Measurements from ENCODE around the gene CCDC6.
"Not testable (repeated sequence)": the region's sequence is repeated elsewhere in the genome, so short reads cannot be mapped to it uniquely, and the experiment has no call there.

CCDC6 gene

DNA sequence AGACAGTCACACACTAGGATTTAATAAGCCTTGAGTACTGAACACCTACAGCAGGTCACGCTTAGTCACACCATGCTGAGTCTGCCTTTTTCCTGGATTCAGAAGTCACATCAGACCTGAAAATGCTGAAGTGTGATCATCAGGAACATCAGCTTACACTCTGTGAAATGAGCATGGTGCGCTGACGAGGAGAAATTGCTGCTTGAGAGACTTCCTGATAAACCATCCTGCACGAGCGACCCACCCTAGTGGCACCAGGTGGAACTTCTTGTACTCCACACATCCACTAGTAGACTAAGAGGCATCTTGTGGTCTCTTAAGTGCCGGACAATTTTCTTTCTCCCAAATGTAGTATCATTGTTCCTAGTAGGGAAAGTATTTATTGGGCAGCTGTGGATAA, 101.3 kb downstream of the CCDC6 start:
- DNase-seq, result no peak

DNA sequence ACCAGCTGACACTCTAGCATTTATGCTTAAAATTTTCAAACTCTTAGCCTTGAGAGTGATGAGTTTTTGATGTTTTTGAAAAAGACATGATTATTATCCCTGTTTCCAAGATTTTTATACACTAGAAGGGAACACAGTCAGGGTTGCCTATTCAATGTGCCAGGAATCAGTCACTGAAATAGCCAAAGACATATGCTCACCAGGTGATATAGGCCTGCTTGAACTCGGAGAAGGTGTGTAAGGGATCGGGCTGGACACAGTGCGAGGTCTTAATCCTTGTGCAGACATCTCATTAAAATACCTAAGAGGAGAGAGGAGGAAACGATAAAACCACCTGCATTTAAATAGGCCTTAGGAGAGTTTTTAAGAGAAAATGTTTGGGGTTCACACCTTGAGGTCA, 102.1 kb downstream of the CCDC6 start:
- no peak for DNase-seq

DNA sequence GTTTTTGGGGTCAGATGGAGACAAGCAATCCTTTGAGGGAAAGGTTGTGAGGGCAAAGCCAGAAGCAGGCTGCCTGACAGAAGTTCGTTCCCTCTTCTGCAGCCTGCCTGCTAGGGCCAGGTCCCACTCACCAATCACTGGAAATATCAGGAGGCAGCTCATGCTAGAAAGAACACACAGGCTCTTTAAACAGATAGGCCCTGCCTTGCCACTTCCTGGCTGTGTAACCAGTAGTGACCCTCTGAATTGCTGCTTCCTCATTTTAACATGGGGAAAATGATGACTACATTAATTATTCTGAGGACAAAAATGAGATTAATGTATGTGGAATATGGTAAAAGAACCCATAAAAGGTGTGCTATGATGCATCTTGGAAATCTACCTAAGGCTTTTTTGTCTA, 102.6 kb downstream of the CCDC6 start:
- no peak for DNase-seq

DNA sequence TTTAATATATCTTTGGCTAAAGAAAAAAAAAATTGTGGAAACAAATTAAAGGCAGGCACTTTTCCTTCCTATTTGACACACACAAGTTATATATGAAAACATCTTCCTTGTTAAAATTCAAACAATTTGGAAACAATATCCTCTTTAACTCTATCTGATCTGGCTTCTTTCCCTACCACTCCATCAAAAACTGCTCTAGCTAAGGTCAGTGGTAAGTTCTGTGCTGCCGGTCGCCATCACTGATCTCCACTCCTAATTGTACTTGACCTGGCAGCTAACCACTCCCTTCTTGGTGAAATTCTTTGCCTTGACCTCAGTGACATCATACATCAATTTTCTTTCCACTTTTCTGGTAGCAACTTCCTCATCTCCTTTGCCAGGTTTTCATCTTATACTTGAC, 105.2 kb downstream of the CCDC6 start:
- no peak for DNase-seq

DNA sequence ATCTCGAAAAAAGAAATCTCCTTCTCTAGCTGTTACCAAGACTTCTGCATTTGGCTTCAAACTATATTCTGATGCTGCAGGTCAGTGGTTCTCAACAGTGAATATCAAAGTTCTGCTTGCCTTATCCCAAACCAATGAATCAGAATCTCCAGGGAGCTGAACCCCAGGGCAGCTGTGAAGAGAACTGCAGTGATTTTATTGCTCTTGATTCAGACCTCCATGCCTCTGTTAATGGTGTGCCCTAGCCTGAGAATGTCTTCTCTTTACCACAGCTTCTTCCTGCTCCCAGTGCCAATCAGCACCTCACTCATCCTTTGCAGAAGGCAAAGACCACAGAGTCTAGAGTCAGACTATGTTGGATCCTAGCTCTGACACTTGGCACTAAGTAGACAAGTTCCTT, 106.9 kb downstream of the CCDC6 start:
- no peak for DNase-seq

DNA sequence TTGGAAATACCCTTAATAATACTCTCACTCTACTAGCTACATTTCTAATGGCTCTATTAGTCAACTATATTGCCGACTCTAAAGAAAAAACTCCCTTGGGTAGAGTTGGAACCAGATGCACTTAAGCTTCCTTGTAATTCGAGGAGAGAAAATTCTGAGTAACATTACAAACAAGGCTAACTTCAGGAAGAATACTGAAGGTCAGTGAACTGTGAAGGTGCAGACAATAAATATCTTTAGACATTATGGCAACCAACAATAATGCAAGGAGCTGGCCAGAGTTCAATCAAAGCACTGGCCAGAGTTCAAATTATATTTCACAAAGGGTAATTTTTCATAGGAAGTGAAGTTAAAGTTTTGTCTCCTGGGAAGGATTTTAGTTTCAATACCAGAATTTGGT, 112.4 kb downstream of the CCDC6 start:
- no peak for DNase-seq

DNA sequence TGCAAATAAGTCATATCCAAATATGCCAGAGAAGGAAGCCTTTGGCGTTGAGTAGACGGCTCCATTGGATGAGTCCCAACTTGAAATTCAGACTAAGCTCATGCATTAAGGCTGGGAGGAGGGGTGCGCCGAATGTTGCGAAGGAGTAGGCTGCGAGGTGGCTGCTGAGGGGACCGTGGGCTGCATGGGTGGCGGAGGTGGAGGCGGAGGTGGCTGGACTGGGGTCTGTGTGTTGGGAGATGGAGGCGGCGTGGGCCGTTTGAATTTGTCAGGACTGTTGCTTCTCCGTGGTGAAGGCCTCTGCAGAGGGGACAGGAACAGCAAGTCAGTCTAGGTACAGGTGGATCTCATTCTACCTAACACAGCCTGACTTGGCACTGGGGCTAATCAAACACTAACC, 113.5 kb downstream of the CCDC6 start:
- no peak for DNase-seq

DNA sequence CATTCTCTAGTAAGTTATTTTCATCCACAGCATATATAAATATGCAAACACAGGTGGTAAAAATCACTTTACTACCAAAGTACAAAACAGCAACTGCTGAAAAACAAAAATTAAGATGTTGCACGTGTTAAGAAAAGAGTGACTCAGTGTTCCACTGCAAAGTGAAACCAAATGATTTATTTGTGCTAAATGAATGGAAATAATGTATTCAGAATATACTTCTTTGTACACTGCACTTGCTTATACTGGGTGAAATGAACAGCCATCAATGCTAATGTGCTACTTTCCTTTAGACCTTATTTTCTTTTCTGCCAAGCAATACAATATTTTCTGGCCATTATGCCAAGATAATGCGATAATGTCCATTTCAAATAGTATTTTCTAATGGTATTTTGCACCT, 114.8 kb downstream of the CCDC6 start:
- no peak for DNase-seq

DNA sequence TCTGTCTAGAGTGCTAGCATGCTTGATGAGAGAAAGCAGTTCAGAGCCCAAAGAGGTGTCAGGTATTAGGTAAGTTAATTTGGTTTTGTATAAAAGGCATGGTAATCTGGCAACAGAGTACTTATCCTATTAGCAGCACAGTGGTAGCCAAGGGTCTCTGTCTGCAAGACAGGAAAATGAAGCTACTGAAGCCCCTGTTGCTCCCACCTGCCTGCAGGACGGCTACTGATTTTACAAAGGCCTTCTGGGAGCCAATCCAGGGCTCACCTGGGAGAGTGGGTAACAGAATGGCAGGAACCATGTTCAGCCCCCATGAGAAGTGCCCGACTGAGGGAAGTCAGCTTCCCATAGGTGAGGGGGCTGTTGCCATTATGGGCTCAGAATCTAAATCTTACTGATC, 116.3 kb downstream of the CCDC6 start:
- not testable (repeated sequence) for DNase-seq

DNA sequence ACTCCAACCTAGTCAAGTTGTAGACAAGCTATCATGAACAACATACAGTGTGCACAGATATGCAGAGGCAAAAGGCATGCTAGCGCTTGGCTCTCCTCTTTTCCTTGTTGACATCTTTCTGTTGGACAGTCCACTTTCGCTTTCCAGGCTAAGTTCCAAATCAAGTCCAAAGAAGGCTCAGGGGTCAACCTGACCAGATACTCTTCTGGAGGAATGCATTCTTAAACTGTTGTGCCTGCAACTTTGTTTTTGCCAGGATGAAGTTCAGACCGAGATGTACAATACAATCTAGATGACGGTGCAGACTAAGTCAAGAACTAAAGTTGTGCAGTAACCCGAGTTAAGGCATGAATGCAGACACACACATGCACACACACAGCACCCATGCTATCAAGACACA, 117.4 kb downstream of the CCDC6 start:
- not testable (repeated sequence) for DNase-seq

DNA sequence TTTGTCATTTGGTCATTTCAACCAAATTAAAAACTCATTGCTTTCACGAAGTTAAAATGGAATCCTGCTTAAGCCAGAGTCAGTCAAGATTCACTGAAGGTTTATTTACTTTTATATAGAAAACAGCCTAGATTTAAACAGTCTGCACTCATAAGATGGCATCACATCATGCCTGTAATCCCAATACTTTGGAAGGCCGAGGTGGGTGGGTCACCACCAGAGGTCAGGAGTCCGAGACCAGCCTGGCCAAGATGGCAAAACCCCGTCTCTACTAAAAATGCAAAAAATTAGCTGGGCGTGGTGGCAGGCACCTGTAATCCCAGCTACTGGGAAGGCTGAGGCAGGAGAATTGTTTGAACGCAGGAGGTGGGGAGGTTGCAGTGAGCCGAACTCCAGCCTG, 119.3 kb downstream of the CCDC6 start:
- DNase-seq, result not testable (repeated sequence)

DNA sequence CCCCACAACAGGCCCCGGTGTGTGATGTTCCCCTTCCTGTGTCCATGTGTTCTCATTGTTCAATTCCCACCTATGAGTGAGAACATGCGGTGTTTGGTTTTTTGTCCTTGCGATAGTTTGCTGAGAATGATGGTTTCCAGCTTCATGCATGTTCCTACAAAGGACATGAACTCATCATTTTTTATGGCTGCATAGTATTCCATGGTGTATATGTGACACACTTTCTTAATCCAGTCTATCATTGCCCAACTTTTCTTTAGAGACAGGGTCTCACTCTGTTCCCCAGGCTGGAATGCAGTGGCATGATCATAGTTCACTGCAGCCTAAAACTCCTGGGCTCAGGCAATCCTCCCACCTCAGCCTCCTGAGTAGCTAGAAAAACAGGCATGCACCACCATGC, 120.9 kb downstream of the CCDC6 start:
- DNase-seq, result not testable (repeated sequence)

DNA sequence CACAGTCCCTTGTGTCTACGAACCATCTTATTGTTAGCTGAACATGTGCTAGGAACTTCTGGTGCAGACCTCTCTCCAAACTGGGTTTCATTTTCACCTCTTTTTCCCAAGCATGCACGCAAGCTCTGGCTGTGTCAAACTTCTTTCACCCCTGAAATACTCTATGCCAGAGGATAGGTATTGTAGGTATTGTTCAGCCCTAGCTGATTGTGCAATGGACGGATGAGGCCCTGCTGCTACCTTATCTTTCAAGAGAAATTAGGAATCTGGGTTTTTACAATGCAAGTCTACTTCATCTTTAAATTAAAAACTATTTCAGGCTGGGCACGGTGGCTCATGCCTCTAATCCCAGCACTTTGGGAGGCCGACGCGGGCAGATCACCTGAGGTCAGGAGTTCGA, 124.8 kb downstream of the CCDC6 start:
- DNase-seq, result no peak

DNA sequence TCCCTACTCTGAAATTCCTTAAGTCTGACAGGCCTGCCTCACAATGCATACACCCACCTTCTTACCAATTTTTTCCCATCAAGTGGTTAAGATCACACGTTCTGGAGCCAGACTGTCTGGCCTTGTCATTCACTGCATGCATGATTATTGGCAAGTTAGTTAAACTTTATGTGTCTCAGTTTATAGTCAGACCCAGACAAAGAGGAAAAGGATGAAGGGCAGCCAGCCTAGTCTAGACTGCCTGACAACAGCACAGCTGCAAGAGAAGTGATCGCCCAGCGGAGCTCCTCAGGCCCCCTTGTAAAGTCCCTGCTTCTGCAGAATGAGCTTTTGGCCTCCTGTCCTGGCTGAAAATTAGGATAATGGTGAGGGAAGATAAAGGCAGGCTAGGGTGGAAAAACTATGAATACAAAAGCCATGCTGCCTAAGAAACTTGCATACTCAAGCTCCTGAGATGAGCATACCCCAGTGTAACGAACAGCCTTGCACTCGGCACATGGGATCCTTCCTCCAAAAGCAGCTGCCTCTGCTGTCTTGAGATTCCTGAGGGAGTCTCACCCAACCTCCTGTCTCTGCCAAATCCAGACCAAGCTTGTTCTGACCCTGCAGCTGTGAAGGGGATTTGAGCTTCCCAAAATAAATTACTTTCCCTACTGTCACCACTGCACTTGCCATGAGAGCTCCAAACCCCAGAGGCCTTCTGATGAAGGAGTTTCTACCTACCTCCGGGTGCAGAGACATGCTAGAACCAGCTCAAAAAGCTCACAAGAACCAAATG, 126.4 kb downstream of the CCDC6 start:
- no peak for DNase-seq

DNA sequence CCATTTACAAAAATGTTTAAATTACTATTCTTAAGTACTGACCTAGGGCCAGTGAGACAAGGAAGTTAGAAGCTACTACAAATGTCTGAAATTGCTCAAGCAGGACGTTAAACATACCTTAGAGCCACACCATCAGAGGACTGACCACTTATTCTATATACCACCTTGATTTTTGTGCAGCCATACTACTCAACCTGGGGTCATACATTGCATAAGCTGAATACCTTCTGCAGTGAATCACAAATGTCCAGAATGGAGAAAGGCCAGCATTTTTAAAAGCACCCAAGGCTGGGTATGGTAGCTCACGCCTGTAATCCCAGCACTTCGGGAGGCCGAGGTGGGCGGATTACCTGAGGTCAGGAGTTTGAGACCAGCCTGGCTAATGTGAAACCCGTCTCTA, 131.9 kb downstream of the CCDC6 start:
- DNase-seq, result no peak

DNA sequence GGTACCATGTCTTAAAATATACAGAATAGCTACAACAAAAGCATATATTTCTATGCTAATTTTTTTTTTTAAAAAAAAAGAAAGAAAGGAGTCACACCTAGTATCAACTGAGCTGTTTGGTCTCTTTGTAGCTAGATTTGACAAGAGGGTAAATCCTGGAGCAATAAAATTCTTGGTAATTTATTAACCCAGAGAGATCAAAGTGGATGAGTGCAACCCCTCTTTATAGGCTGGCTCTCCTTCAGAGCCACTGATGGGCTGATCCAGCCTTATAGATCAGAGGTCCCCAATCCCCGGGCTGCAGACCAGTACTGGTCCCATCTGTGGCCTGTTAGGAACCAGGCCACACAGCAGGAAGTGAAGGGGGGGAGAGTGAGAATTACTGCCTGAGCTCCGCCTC, 133.3 kb downstream of the CCDC6 start:
- no peak for DNase-seq

DNA sequence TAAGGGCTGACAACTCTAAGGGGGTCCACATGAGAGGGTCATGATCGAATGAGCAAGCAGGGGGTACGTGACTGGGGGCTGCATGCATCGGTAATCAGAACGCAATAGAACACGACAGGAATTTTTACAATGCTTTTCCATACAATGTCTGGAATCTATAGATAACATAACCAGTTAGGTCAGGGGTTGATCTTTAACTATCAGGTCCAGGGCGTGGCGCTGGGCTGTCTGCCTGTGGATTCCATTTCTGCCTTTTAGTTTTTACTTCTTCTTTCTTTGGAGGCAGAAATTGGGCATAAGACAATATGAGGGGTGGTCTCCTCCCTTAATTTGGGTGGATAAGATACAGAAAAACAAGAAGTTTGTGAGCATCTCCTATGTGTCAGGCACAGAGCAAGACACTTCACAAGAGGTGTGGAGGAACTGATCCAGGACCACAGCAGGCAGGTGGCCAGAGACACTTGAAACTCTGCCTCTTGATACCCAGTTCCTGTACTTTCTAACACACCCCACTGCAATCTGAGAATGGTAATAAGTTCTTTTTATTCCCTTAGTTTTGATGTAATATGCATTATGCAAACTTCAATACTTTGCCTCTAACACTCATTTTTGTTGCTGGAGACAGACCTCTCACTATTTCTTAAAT, 135.1 kb downstream of the CCDC6 start:
- DNase-seq, result no peak

DNA sequence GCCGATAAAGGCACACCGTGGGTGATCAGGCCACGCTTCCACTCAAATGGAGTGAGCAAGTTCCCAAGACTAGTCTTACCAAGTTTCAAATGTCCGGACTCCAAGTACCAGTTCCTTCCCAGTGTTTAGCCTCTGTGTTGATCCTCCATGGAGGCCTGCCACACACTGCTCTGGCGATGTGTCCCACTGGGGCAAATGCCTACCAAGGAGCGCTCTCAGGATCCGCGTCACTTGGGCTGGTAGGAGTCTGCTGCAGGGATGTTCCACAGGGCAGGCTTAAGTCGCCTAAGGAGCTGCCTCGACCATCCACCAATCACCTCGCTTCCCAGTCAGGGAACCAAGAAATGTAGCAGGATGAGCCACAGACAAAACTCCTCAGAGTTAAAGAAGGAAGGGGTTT, 135.7 kb downstream of the CCDC6 start:
- no peak for DNase-seq

DNA sequence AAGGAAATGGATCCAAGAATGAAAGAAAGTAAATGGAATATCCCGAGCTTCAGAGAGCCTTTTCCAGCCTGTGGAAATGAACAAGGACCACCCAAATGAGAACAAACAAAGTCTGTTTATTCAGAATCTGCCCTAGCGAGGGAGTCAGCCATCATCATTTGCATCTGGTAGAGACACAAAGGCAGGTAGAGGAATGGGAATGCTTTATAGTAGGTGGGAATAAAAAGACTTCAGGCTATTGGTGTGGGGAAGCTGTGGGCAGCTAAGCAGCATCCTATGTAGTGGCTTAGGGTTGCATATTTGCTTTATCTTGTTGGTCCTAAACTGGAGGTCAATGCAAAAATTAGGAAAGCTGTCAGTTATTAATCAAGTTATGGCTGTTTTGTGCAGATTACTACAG, 143.9 kb downstream of the CCDC6 start:
- DNase-seq, result no peak

DNA sequence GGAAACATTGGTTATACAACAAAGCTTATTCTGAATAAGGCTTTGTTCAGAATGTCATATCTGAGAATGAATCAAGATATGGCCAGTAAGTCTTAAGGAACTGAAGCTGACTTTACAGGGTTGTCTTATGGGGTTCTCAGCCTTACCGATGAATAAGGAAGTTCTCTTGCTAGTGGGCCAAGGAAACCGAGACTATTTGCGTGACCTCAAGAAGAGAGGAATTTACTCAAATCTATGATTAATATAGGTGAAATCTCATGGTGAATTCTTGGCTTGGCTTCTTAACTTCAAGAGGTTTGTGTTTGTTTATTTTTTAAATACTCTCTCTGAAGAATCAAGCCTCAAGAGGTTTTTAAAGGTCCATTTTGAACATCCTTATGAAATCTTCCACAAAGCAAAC, 148.4 kb downstream of the CCDC6 start:
- DNase-seq, result no peak

DNA sequence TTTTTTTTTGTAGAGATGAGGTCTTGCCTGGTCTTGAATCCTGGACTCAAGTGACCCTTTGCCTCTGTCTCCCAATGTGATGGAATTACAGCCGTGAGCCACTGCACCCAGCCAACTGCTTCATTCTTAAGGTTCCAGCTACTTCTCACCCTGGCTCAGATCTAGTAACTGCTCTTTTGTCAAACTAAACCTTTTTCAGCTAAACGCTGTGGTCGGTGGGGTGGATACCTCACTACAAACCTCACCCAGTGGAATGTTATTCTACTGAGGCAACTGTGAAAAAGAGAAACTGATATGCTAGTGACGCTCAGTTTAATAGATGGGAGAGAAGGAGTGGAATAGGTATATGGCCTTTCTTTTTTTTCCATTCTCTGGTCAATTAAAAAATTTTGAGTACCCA, 151.4 kb downstream of the CCDC6 start:
- no peak for DNase-seq

DNA sequence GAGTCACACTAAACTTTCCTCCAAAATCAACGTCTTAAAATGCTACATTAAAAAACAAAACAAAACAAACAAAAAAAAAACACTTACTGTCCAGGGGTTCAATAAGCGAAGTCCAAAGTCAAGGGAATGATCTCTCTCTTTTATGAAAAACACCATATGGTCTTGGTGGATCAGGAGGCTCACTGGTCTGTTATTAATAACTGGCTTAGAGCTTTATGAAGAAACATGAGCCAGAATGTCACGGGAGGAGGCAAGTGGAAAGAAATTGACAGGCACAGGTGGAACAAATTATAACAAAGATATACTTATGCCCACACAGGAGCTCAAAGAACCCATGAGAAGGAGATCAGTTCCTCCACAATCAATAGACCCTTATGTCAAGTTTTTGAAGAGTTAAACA, 153.1 kb downstream of the CCDC6 start, which contains the start of gene MRLN:
TSS of gene MRLN (minus strand) at position 189 of the 400 bp plus-strand sequence.
- DNase-seq, result no peak

DNA sequence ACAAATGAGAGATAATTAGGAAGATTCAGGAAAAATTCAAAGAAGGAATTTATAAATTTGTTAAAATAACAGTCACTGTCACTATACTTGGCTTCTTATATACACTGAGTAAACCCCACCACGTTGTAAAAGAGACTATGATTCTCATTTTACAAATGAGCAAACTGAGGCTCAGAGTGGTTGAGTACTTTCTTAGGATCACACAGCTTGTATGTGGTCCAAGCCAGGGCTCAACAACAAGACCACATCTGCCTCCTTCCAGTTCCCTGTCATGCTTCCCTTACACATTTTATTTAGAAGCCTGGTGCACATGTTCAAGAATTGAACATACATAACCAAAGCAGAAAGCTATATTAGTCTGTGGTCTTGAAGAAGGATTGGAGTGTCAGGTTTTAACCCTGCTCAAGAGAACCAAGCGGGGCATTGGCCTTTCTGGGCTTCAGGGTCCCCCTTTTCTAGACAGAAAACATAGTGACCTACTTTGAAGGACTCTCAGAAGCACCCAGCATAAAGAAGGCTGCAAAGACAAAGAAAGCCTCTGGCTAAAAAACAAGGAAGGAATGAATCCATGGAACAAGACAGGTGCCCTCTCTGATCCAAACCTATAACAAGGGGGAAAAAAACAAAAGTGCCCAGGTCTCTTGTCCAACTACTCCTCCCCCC, 153.9 kb downstream of the CCDC6 start:
- DNase-seq, result no peak

Data from NCI-H2081 treated with DMSO at 0.1 percent for 48 hours (cell line).